OCI-LY3 (cell line): Measurements from ENCODE around the gene GRB14.

Experiments used
- H2AFZ ChIP-seq: fragments of 200-600, 300-600 bp; shearing (Covaris generic); 2 replicates; pipeline ENCODE4 v1.6.0; 2014; ENCODE audit warnings: antibody characterized with exemption, low read depth, low read length
- H3K27ac ChIP-seq: fragments of 200-600, 300-600 bp; sonication (generic); 2 replicates; pipeline ENCODE4 v1.5.1; 2014; ENCODE audit warnings: mild to moderate bottlenecking, low read length, moderate library complexity, mixed read lengths
- H3K27me3 ChIP-seq: fragments of 200-600, 300-600 bp; sonication (generic); 2 replicates; pipeline ENCODE4 v1.6.1; 2014; ENCODE audit warnings: low read depth, low read length, mixed read lengths
- H3K36me3 ChIP-seq: fragments of 200-600, 300-600 bp; sonication (generic); replicated peaks from 2 replicates; pipeline ENCODE3; 2014; ENCODE audit warnings: low read depth, low read length, mixed read lengths
- H3K4me1 ChIP-seq: fragments of 300-600, 200-600 bp; sonication (generic); 2 replicates; pipeline ENCODE4 v1.6.1; 2014; ENCODE audit warnings: low read length, mixed read lengths
- H3K4me2 ChIP-seq: fragments of 200-600, 300-600 bp; sonication (generic); 2 replicates; pipeline ENCODE4 v1.6.1; 2014; ENCODE audit warnings: low read length, mixed read lengths
- H3K4me3 ChIP-seq: fragments of 300-600, 200-600 bp; sonication (generic); 2 replicates; pipeline ENCODE4 v1.5.1; 2014; ENCODE audit warnings: antibody characterized with exemption, mild to moderate bottlenecking, low read length, moderate library complexity
- H3K79me2 ChIP-seq: fragments of 300-600, 200-600 bp; shearing (Covaris generic); 2 replicates; pipeline ENCODE4 v1.6.1; 2014; ENCODE audit warnings: mild to moderate bottlenecking, low read length, mixed read lengths
- H3K9ac ChIP-seq: fragments of 300-600, 200-600 bp; shearing (Covaris generic); 2 replicates; pipeline ENCODE4 v1.6.0; 2014; ENCODE audit warnings: mild to moderate bottlenecking, low read length, moderate library complexity
- H3K9me3 ChIP-seq: fragments of 200-600, 300-600 bp; shearing (Covaris generic); 2 replicates; pipeline ENCODE4 v1.6.1; 2014; ENCODE audit warnings: low read length, mixed read lengths; ENCODE audit not compliant: insufficient read depth
- H4K20me1 ChIP-seq: fragments of 200-600, 300-600 bp; sonication (generic); 2 replicates; pipeline ENCODE4 v1.6.1; 2016; ENCODE audit warnings: low read length, mixed read lengths; ENCODE audit not compliant: insufficient read depth
- CTCF ChIP-seq: fragments of 200-600, 300-600 bp; sonication (generic); IDR thresholded peaks from 2 replicates; pipeline ENCODE4 v1.5.1; 2014; ENCODE audit warnings: antibody characterized with exemption, low read length, low read depth
- EZH2phosphoT487 ChIP-seq: fragments of 200-600 bp; shearing (Covaris generic); IDR thresholded peaks from 2 replicates; pipeline ENCODE4 v1.6.1; 2018; ENCODE audit warnings: antibody characterized with exemption, mixed run types, low read depth

GRB14 gene

GRCh38 chr2:164624316-164624715, 3.0 kb upstream of the GRB14 start:
- H4K20me1 ChIP-seq = no peaks in the 10 kb centered on the region
- H3K79me2 ChIP-seq = no peaks in the 10 kb centered on the region
- H3K9ac ChIP-seq = no peak overlapping the region
- H3K4me3 ChIP-seq = no peak overlapping the region
- H3K27ac ChIP-seq = no peak overlapping the region
- no peaks in the 10 kb centered on the region for H3K36me3 ChIP-seq
- no peak overlapping the region for H2AFZ ChIP-seq
- no peak overlapping the region for H3K4me2 ChIP-seq
- H3K4me1 ChIP-seq = no peaks in the 10 kb centered on the region
- no peaks in the 10 kb centered on the region for H3K9me3 ChIP-seq
- TF ChIP-seq EZH2phosphoT487 (no peak), CTCF (no peak)
- H3K27me3 ChIP-seq = no peaks in the 10 kb centered on the region

GRCh38 chr2:164622338-164623106, 1.2 kb upstream of the GRB14 start:
- no peaks in the 10 kb centered on the region for H3K4me1 ChIP-seq
- no peak overlapping the region for H3K4me3 ChIP-seq
- H3K9ac ChIP-seq = no peak overlapping the region

GRCh38 chr2:164621764-164622105, 453 bp upstream of the GRB14 start:
- Histone ChIP-seq H3K9ac (no peak overlapping the region), H3K36me3 (no peaks in the 10 kb centered on the region), H4K20me1 (no peaks in the 10 kb centered on the region), H3K79me2 (no peaks in the 10 kb centered on the region), H2AFZ (no peak overlapping the region), H3K4me3 (no peak overlapping the region), H3K4me1 (no peaks in the 10 kb centered on the region), H3K4me2 (no peak overlapping the region), H3K27me3 (no peaks in the 10 kb centered on the region), H3K27ac (no peak overlapping the region), H3K9me3 (no peaks in the 10 kb centered on the region)
- no peak for TF ChIP-seq CTCF
- TF ChIP-seq EZH2phosphoT487 = no peak

More at GRCh38 chr2:164622338-164623106, 1.2 kb upstream of the GRB14 start:
- Histone ChIP-seq H3K36me3 (no peaks in the 10 kb centered on the region), H3K4me2 (no peak overlapping the region), H4K20me1 (no peaks in the 10 kb centered on the region), H3K27me3 (no peaks in the 10 kb centered on the region), H3K27ac (no peak overlapping the region), H3K79me2 (no peaks in the 10 kb centered on the region), H2AFZ (no peak overlapping the region), H3K9me3 (no peaks in the 10 kb centered on the region)
- TF ChIP-seq CTCF = no peak
- TF ChIP-seq EZH2phosphoT487 = no peak

GRCh38 chr2:164620457-164620856, 825 bp downstream of the GRB14 start:
- no peak for TF ChIP-seq EZH2phosphoT487
- no peak for TF ChIP-seq CTCF
- H3K4me1 ChIP-seq = no peaks in the 10 kb centered on the region
- H3K27ac ChIP-seq = no peak overlapping the region
- H3K36me3 ChIP-seq = no peaks in the 10 kb centered on the region
- no peak overlapping the region for H3K4me3 ChIP-seq
- no peak overlapping the region for H2AFZ ChIP-seq
- no peaks in the 10 kb centered on the region for H3K27me3 ChIP-seq
- no peaks in the 10 kb centered on the region for H4K20me1 ChIP-seq
- H3K9me3 ChIP-seq = no peaks in the 10 kb centered on the region
- no peak overlapping the region for H3K9ac ChIP-seq
- no peak overlapping the region for H3K4me2 ChIP-seq
- no peaks in the 10 kb centered on the region for H3K79me2 ChIP-seq
